GM19035 (cell line): Measurements from ENCODE around the gene CCSER2.
"Not testable (repeated sequence)": the region's sequence is repeated elsewhere in the genome, so short reads cannot be mapped to it uniquely, and the experiment has no call there.

Experiments
- ATAC-seq: cut with Tn5 transposase; IDR thresholded peaks from one replicate; pipeline ENCODE4 v1.9.1; 2021; ENCODE audit not compliant: unreplicated experiment

The CCSER2 gene

DNA sequence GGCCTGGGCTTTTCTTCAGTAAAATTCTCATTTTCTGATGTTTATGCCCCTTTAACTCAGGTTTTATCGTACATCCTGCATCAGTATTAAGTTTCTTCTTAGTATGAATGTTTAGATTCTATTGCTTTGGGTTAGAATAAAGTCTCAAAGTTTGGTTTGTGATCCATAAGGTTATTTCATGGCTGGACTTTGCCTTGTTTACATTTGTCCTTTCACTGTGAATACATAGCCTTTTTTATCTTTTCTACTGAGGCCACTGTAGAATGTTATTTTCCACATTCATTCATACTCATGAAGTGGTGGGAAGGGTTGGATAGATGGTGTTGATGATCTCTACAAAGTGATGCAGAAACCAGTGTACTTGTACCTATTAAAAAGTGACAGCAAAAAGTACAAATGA, 59.8 kb downstream of the CCSER2 start:
- ATAC-seq: no peak

DNA sequence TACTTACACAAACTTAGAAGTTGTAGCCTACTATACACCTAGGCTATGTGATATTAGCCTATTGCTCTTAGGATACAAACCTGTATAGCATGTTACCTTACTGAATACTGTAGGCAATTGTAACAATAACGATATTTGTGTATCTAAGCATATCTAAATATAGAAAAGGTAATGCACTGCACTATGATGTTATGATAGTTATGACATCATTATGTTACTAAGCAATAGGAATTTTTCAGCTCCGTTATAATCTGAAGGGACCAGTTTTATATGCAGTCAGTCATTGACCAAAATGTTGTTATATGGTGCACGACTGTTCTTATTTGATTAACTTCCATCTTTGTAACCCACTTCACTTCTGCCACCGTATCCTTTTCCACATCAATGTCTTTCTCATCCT, 62.0 kb downstream of the CCSER2 start:
- no peak for ATAC-seq

DNA sequence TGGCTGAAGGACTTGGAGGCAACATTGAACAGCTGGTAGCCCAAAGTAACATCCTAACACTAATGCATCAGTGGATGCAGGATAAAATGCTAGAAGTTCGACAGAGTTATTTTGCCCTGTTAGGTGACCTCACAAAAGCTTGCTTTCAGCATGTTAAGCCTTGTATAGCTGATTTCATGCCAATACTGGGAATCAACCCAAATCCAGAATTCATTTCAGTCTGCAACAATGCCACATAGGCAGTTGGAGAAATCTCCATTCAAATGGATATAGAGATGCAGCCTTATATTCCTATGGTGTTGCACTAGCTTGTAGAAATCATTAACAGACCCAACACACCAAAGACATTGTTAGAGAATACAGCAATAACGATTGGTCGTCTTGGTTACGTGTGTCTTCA, 62.9 kb downstream of the CCSER2 start:
- ATAC-seq: no peak

DNA sequence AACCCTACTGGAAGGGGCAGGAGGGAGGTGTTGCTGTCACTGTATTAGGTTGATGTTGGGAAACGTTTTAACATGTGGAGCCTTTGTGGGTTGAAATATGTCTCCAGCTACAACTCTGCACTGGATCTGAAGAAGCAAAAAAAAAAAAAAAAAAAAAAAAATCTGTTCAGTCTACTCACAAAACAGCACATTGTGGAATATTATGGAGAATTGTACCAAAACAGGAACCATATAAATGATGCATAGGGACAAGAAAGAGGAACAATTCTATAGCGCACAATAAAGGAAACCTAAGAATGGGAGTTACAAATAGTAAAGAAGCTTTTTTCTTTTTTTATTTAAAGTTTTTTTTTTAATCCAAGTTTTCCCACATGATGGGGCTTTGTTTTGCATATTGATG, 63.8 kb downstream of the CCSER2 start:
- no peak for ATAC-seq

DNA sequence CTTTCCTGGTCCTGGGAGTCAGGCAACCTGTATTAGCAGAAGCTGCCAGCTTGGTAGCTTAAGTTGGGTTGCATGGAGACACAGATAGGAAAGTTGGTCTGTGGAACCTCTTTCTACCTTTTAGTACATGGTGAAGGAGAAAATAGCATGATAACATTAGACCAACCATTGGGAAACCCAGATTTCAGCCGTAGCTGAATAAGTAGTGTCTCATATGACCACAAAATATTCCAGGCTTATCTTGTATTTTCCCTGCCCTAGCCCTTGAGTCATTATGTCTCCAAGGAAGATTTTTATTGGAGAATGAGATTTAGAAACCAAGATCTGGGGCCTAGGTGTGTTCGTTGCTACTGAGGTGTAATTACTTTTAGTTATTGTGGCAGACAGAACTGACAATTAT, 67.2 kb downstream of the CCSER2 start:
- ATAC-seq: no peak

DNA sequence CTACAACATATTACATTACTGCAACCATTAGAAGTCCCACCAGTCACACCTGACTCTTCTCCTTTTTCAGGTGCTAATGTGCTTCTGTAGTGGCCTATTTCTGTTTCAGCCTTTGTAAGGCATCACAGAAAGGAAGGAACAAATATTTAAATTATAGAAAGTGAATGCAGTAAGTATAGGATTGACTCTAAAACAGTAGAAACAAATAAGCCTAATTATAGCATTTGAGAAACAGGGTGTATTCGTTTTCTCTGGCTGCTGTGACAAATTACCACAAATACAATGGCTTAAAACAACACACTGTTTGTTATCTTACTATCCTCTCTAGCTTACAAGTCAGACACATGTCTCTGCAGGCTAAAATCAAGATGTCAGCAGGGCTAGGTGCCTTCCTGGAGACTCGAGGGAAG, 69.4 kb downstream of the CCSER2 start:
- no peak for ATAC-seq

DNA sequence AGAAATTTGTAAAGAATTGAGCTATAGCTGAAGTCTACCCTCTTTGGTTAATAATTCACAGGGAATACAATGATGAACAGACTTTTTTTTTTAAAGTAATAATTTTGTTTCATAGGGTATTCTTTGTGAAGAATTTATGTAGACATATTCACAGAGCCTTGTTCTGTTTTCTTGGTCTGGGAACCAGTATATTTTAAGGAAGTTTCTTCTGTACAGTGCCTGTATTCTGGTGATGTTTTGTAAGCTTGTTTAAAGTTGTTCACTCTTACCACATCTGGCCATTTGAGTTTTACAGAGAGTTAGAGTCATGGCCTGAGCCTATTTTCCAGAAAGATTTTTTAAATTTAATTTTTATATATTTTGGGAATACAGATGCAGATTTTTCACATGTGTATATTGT, 70.3 kb downstream of the CCSER2 start:
- no peak for ATAC-seq

DNA sequence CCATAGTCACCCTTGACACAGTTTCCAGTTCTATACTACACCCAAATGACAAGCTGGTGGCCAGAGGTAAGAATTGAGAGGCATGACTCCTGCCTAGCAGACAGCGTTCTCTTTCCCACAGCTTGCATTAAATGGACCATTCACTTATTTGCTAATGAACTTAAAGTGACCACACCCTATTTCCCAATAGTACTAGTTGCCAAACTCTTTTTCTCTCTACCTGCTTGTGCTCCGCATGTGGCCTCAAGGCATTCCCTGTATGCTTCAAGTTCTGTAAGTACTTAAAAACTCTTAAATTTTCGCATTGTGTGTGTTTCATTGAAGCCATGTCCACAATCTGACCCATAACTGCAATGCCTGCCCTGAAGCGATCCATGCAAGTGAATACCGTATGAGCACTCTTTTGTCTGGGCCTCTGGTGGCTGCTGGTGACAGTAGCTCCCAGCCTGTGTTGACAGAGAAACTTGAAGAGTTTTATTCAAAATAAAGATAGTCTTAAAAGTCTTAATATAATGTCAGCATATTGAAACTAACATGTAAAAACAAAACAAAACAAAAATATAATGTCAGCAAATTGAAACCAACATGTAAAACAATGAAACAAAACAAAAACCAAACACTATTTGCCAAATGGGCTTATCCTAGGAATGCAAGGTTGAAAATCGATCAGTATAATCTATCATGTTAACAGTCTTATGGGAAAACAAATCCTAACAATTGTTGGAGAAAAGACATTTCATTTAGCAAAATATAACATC, 73.6 kb downstream of the CCSER2 start:
- ATAC-seq: no peak

DNA sequence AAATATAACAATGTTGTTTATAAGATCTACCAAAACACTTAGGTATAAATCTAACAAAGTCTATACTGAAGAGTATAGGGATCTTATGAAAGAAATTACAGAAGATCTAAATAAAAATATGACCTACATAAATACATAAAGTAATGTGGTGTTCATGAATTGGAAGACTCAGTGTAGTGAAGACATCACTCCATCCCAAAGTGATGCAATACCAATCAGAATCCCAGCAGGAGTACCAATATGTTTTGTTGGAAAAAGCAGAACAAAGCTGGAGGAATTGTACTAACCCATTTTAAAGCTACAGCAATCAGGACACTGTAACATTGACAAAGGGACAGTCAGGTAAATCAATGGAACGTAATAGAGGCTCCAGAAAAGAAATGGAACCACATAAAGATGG, 76.4 kb downstream of the CCSER2 start:
- ATAC-seq: no peak

DNA sequence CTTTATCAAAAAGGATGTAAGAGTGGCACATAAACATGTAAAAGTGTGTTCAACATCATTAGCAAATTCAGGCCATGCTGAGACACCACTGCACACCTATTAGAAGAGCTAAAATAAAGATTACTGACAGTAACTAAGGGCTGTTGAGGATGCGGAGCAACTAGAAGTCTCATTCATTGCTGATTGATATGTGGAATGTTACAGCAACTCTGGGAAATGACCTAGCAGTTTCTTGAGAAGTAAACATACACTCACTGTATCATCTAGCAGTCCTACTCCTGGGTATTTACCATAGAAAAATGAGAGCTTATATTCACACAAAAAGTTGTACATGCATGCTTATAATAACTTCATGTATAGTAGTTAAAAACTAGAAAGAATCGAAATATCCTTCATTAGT, 77.3 kb downstream of the CCSER2 start:
- no peak for ATAC-seq

DNA sequence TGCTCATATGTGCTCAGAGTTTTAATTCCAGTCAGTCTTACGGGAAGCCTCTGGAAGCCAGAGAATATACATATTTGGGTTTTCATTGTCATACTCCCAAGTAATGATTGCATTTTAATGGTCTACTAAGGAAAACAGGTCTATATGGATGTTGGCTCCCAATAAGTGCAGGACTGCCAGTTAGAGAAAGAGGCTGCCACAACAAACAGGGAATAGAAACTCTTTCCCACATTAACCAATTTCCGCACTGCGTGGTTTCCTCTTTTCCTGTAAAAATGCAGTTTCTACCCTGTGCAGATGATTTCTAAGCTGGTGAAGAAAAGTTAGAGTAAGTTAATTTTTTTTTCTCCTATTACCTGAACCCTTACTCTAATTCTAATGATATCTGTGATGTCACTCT, 78.2 kb downstream of the CCSER2 start:
- ATAC-seq: no peak

DNA sequence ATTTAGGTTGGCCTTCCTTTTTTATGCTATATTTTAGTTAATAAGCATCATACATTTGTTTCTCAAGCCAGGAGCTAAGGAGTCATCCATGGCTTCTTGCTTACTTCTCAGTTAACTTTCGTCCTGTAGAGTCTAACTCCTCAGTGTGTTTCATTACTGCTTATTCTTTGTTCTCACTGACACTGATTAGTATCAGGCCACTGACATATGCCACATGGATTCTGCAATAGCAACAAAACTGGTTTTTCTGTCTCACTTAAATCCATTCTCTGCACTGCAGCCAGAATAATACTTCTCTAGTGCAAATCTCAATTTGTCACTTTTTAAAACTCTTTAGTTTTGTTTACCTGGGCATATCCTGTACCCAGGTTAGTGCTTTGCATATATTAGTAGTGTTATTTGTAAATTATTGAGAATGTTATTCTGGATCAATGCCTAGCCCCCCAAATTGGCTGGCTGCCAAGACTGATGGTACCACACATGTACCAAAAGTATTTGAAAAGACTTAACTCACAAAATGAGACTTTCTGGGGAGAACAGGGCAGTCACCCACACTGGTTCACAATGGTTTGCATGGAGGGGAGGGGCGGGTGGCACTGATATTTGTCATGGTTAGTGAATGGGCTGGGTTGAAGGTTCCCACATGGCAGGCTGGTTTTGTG, 79.1 kb downstream of the CCSER2 start:
- ATAC-seq: no peak

DNA sequence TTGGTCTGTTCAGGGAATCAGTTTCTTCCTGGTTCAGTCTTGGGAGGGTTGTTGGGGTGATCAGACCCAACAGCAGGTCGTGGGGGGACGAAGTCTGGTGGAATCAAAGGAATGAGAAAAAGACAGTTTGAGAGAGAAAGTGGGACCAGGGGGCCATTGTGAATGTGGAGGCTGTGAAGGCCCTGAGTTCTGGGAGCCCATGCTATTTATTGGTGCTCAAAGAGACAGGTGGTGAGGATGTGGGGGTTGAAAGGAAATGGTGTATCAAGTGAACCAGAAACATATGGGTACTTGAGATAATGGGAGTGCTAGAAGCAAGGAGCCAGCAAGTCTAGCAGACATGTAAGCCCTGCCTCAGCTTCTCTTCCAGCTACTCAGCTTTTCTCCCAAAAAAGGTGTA, 84.1 kb downstream of the CCSER2 start:
- no peak for ATAC-seq

DNA sequence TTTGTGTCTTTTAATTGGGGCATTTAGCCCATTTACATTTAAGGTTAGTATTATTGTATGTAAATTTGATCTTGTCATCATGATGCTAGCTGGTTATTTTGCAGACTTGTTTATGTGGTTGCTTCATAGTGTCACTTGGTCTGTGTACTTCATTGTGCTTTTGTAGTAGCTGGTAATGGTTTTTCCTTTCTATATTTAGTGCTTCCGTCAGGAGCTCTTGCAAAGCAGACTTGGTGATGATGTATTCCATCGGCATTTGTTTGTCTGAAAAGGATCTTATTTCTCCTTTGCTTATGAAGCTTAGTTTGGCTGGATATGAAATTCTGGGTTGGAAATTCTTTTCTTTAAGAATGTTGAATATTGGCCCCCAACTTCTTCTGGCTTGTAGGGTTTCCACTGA, 85.7 kb downstream of the CCSER2 start:
- ATAC-seq: not testable (repeated sequence)

DNA sequence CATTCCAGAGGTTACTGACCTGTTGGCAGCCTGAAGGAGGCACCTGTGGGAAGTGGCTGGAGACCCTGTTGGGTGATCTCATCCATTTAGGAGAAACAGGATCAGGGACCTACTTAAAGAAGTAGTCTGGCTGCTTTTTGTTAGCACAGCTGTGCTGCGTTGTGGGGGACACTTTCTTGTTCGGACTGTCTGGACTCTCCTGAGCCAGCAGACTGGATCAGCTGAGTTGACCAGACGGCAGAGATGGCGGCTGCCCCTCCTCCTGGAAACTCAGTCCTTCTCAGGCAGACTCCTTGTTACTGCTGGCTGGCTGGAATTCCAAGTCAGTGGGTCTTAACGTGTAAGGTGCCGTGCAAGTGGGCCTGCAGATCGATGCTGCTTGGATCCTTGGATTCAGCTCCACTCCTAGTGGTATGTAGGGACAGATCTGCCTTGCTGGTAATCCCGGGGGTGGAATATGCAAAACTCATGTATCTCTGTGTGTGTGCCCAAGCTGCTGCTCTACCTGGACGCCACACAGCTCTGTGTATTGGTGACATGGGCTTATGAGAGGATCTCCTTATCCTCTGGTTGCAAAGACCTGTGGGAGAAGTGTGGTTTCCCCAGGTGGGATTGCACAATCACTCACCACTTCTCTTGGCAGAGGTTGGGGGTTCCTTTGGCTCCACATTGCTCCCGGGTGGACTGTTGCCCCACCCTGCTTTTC, 87.3 kb downstream of the CCSER2 start:
- no peak for ATAC-seq

DNA sequence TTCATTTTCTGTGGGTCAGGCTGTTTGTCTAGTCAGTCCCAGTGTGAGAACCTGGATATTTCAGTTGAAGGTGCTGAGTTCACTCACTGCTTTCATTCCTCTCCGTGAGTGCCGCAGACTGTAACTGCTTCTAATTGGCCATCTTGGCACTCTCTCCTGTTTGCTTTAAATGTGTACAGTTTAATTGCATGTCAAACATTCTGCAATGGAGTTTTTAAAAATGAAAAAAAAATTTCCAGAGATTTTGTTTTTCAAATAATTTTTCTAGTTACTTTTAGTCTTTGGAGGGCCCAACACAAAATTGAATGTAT, 87.8 kb downstream of the CCSER2 start:
- ATAC-seq: no peak

DNA sequence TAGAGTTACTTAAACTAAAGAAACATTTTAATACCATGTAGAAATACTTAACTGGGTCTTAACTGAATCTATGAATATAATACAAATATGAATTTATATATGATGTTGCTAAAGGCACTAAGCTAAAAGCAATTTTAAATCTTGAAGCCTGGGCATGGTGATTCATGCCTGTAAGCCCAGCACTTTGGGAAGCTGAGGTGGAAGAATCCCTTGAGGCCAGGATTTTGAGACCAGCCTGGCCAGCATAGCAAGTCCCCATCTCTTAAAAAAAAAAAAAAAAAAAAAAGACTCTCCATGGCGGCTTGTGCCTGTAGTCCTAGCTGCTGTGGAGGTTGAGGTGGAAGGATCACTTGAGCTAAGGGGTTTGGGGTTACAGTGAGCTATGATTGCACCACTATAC, 95.3 kb downstream of the CCSER2 start:
- ATAC-seq: no peak

DNA sequence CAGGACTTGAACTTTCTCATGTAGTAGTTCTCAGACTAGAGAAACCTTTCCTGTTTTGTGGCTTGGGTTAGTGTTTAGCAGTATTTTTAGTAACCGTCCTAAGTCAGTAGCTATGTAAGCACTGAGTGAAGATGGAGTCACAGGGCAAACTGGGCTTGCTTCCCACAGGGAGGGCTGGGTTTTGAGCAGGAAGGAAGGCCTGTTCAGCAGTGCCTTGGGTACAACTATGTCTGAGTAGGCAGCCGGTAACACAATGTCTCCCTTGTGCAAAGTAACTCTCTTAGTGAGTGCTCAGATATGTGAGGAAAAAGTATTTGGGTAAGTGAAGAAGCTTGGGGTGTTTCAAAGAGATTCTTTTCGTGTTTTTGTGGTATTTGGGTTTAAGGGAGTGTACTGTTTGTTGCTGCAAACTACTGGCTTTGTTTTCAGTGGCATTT, 96.4 kb downstream of the CCSER2 start:
- no peak for ATAC-seq

DNA sequence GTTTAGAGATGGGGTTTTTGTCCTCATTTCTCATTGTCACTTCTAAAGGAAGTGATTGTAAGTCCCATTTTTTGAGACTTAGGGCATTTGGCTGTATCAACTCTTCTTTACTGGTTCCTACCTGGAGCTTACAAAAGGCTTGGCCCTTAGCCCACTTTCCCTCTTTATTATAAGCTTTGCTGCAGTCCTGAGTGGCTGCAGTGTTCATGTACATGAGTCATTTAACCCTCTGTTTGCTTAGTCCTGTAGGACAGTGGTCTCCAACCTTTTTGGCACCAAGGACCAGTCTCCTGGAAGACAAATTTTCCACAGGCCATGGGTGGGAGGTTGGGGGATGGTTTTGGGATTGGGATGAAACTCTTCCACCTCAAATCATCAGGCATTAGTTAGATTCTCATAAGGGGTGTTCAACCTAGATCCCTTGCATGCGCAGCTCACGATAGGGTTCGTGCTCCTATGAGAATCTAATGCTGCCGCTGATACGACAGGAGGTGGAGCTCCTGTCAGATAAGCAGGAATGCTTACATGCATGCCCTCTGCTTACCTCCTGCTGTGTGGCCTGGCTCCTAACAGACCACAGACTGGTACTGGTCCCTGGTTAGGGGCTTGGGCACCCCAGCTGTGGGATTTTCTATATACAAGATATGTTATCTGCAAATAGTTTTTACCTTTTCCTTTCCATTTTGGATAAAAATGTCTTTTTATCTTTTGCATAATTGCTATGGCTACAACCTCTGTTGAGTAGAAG, 99.7 kb downstream of the CCSER2 start:
- ATAC-seq: no peak

DNA sequence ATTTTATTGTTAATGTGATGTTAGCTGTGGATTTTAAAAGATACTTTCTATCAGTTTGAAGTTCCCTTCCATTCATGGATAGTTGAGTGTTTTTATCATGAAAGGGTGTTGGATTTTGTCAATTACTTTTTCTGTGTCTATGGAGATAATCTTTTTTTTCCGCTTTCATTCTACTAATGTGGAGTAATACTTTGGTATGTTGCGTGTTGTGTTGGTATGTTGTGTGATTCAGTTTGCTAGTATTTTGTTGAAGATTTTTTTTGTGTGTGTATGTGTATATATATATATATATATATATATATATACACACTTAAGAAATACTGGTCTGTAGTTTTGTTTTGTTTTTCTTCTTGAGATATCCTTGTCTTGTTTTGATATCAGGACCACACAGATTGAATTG, 100.3 kb downstream of the CCSER2 start:
- ATAC-seq: no peak

DNA sequence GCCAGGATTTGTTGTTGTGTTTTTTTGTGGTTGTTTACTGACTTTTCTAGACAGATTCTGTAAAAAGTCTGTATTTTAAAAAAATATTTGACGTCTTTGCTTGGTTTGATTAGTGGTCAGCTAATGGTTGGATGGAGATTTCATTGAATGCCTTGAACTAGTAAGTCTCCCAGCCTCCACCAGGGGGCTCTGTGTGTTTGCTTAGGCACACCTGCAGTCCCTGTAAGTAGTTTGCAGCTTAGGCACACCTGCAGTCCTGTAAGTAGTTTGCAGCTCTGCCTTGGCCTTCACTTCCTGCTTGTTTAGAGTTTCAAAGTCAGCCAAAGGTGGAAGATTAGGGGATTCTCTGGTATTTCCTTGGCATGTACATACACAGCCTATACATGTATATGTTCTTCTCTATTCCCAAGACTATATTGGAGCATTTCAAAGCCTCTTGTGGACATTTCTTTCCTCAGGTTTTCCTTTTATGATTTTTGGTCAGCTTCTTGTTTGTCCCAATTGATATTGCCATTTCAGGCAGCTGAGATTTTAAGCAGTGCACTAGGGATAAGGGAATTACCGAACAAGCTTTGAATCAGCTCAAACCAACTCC, 101.6 kb downstream of the CCSER2 start:
- ATAC-seq: peak; percentile 96
